ENCODE measurements around the gene C12orf50. TPM values are rescaled to one million over a fixed set of nuclear protein-coding genes. Genes with fewer than 3 reads are reported as not detected.

Gene C12orf50
- polyA plus RNA-seq, 3 donors: not detected

- H4K20me1 ChIP-seq (ENCODE audit: insufficient read depth, low read length): no peaks in the 10 kb centered on the region
- no peak overlapping the region for H3K4me3 ChIP-seq (replicated peaks in 1 of 3; ENCODE audit: low read depth in 2 of 3, low read length in 3 of 3)
- Mint-ChIP-seq H3K4me1 (no peaks in the 10 kb centered on the region), H3K9me3 (no peaks in the 10 kb centered on the region), H3K27me3 (ENCODE audit: low read depth in 3 of 3) (peaks cover 0 to 7% (median 2%) of the 10 kb centered on the region in 3 donors), H3K27ac (no peak overlapping the region), H3K36me3 (no peaks in the 10 kb centered on the region), H3K4me3 (no peak overlapping the region)
- no peak overlapping the region for H2AFZ ChIP-seq (ENCODE audit: insufficient read depth, low read depth, low read length, poor library complexity, severe bottlenecking)
- intact Hi-C loops (cut with micrococcal nuclease): no loop called here
- 5% methylated on average over 4 of the region's 8 CpGs for WGBS (ENCODE audit: insufficient coverage)
- no peaks in the 10 kb centered on the region for H3K9me3 ChIP-seq (replicated peaks in 1 of 2; ENCODE audit: control insufficient read depth in 1 of 2, insufficient read depth in 1 of 2, low read length in 2 of 2)
- no peaks in the 10 kb centered on the region for H3K4me1 ChIP-seq (ENCODE audit: control insufficient read depth in 1 of 2, insufficient read depth in 2 of 2, low read length in 2 of 2)
- DNase-seq: peak in 1 of 3 donors; percentile 5
- no peaks in the 10 kb centered on the region for H3K79me2 ChIP-seq (ENCODE audit: insufficient read depth, low read length)
- no peak overlapping the region for H3K27ac ChIP-seq (ENCODE audit: low read depth in 1 of 2, low read length in 2 of 2)
- TF ChIP-seq CTCF (IDR thresholded peaks at IDR 0.05): peak; percentile 51
- no peak overlapping the region for H3K4me2 ChIP-seq (replicated peaks; ENCODE audit: extremely low read depth, low read length, poor library complexity, severe bottlenecking)
- H3K36me3 ChIP-seq (replicated peaks in 1 of 2; ENCODE audit: control insufficient read depth in 1 of 2, insufficient read depth in 2 of 2, low read length in 2 of 2): no peaks in the 10 kb centered on the region
- H3K27me3 ChIP-seq (ENCODE audit: control insufficient read depth in 2 of 2, insufficient read depth in 2 of 2, low read length in 2 of 2): no peaks in the 10 kb centered on the region
- H3K9ac ChIP-seq (ENCODE audit: insufficient read depth, low read length, poor library complexity, severe bottlenecking): no peak overlapping the region
These were observed 33.5 kb downstream of the C12orf50 start for GRCh38 chr12:87995581-87996178.

GRCh38 chr12:87991483-87991882 is 37.7 kb downstream of the C12orf50 start:
- H3K27me3 Mint-ChIP-seq (ENCODE audit: low read depth in 3 of 3): peaks cover 0 to 7% (median 2%) of the 10 kb centered on the region in 3 donors
- H3K9me3 ChIP-seq (replicated peaks in 1 of 2; ENCODE audit: control insufficient read depth in 1 of 2, insufficient read depth in 1 of 2, low read length in 2 of 2): no peaks in the 10 kb centered on the region
- H3K4me3 Mint-ChIP-seq: no peak overlapping the region
- no peaks in the 10 kb centered on the region for H3K79me2 ChIP-seq (ENCODE audit: insufficient read depth, low read length)
- H3K27ac ChIP-seq (ENCODE audit: low read depth in 1 of 2, low read length in 2 of 2): no peak overlapping the region
- no peak overlapping the region for H3K4me2 ChIP-seq (replicated peaks; ENCODE audit: extremely low read depth, low read length, poor library complexity, severe bottlenecking)
- no peak for TF ChIP-seq CTCF (IDR thresholded peaks at IDR 0.05)
- no peaks in the 10 kb centered on the region for H3K27me3 ChIP-seq (ENCODE audit: control insufficient read depth in 2 of 2, insufficient read depth in 2 of 2, low read length in 2 of 2)
- intact Hi-C loops (cut with micrococcal nuclease): no loop called here
- H4K20me1 ChIP-seq (ENCODE audit: insufficient read depth, low read length): no peaks in the 10 kb centered on the region
- no peak overlapping the region for H3K27ac Mint-ChIP-seq
- H2AFZ ChIP-seq (ENCODE audit: insufficient read depth, low read depth, low read length, poor library complexity, severe bottlenecking): no peak overlapping the region
- no peaks in the 10 kb centered on the region for H3K4me1 Mint-ChIP-seq
- no peak overlapping the region for H3K9ac ChIP-seq (ENCODE audit: insufficient read depth, low read length, poor library complexity, severe bottlenecking)
- no peaks in the 10 kb centered on the region for H3K4me1 ChIP-seq (ENCODE audit: control insufficient read depth in 1 of 2, insufficient read depth in 2 of 2, low read length in 2 of 2)
- no peaks in the 10 kb centered on the region for H3K9me3 Mint-ChIP-seq
- no peaks in the 10 kb centered on the region for H3K36me3 ChIP-seq (replicated peaks in 1 of 2; ENCODE audit: control insufficient read depth in 1 of 2, insufficient read depth in 2 of 2, low read length in 2 of 2)
- no peaks in the 10 kb centered on the region for H3K36me3 Mint-ChIP-seq
- DNase-seq: no peak
- H3K4me3 ChIP-seq (replicated peaks in 1 of 3; ENCODE audit: low read depth in 2 of 3, low read length in 3 of 3): no peak overlapping the region
